HepG2 (cell line): ENCODE data around the gene MCC. TPM values are rescaled to one million over a fixed set of nuclear protein-coding genes. Genes with fewer than 3 reads are reported as not detected.

Experiments
- ASH2L ChIP-seq: fragments of 300-600, 200-600 bp; sonication (generic); IDR thresholded peaks from 2 replicates; pipeline ENCODE4 v1.7.0; 2017; ENCODE audit warnings: low read depth, mild to moderate bottlenecking, moderate library complexity, mixed read lengths, low read length; ENCODE audit not compliant: insufficient read length
- CBFB ChIP-seq: sonication (generic); formaldehyde crosslinking; IDR thresholded peaks from 2 replicates; pipeline ENCODE4 v1.4.0; 2020; ENCODE audit warnings: missing genetic modification reagents
- GZF1 ChIP-seq: sonication (generic); formaldehyde crosslinking; IDR thresholded peaks from 2 replicates; pipeline ENCODE4 v1.5.1; 2020; ENCODE audit warnings: mild to moderate bottlenecking, missing genetic modification reagents
- HNF4G ChIP-seq, 2 experiments: sonication (generic) in 1 of 2; formaldehyde crosslinking in 1 of 2; IDR thresholded peaks; 2 replicates each; pipeline versions ENCODE4 v1.4.0 to v1.6.1; 2011 to 2020; ENCODE audit warnings: borderline replicate concordance in 2 of 2, low read depth in 2 of 2, mild to moderate bottlenecking in 2 of 2, low read length in 1 of 2, missing genetic modification reagents in 1 of 2, moderate library complexity in 1 of 2
- IKZF4 ChIP-seq: sonication (generic); formaldehyde crosslinking; IDR thresholded peaks from 2 replicates; pipeline ENCODE4 v1.5.1; 2020; ENCODE audit warnings: borderline replicate concordance, mild to moderate bottlenecking, low read depth, missing genetic modification reagents; ENCODE audit errors: not compliant biosample characterization
- JUN ChIP-seq: sonication (generic); formaldehyde crosslinking; IDR thresholded peaks from 2 replicates; pipeline ENCODE4 v1.4.0; 2020; ENCODE audit warnings: mild to moderate bottlenecking, missing genetic modification reagents
- KDM3A ChIP-seq: IDR thresholded peaks from 2 replicates; pipeline ENCODE4 v1.6.1; 2018; ENCODE audit warnings: low read depth, missing compliant biosample characterization
- KDM4B ChIP-seq: sonication (generic); formaldehyde crosslinking; IDR thresholded peaks from 2 replicates; pipeline ENCODE4 v1.4.0; 2020; ENCODE audit warnings: missing genetic modification reagents
- MXI1 ChIP-seq: IDR thresholded peaks from 3 replicates; pipeline ENCODE4 v1.6.1; 2012; ENCODE audit warnings: low read depth, low read length, inconsistent platforms, borderline replicate concordance
- NR2F1 ChIP-seq, 2 experiments: fragments of 450-650 bp in 1 of 2; formaldehyde crosslinking in 1 of 2; IDR thresholded peaks; 2 replicates each; pipeline versions ENCODE4 v1.5.0 to v1.6.1; 2016 to 2020; ENCODE audit warnings: mild to moderate bottlenecking in 1 of 2, missing compliant biosample characterization in 1 of 2, missing genetic modification reagents in 1 of 2, moderate library complexity in 1 of 2
- PLRG1 ChIP-seq: fragments of 450-650 bp; conservative IDR thresholded peaks from 2 replicates; pipeline ENCODE4 v1.6.1; 2016
- RBM39 ChIP-seq: fragments of 200-400 bp; formaldehyde crosslinking; IDR thresholded peaks from one replicate; pipeline ENCODE4 v1.6.1; 2018; ENCODE audit warnings: antibody characterized with exemption, mild to moderate bottlenecking, low read depth, low read length; ENCODE audit not compliant: poor library complexity, severe bottlenecking
- SCMH1 ChIP-seq: sonication (generic); formaldehyde crosslinking; IDR thresholded peaks from 2 replicates; pipeline ENCODE4 v1.9.0; 2021; ENCODE audit warnings: missing genetic modification reagents, mild to moderate bottlenecking, borderline replicate concordance
- SRF ChIP-seq: IDR thresholded peaks from 2 replicates; pipeline ENCODE4 v1.6.1; 2011; ENCODE audit warnings: mild to moderate bottlenecking, low read depth, low read length, moderate library complexity
- ZBTB39 ChIP-seq: sonication (generic); formaldehyde crosslinking; IDR thresholded peaks from 2 replicates; pipeline ENCODE4 v1.5.0; 2020; ENCODE audit warnings: missing genetic modification reagents
- ZNF275 ChIP-seq: sonication (generic); formaldehyde crosslinking; IDR thresholded peaks from 2 replicates; pipeline ENCODE4 v1.8.0; 2022; ENCODE audit warnings: missing genetic modification reagents, mild to moderate bottlenecking, inconsistent platforms, borderline replicate concordance
- ZNF333 ChIP-seq: sonication (generic); formaldehyde crosslinking; IDR thresholded peaks from 2 replicates; pipeline ENCODE4 v1.4.0; 2020; ENCODE audit warnings: mild to moderate bottlenecking, missing genetic modification reagents, borderline replicate concordance
- ZNF776 ChIP-seq: sonication (generic); formaldehyde crosslinking; IDR thresholded peaks from 2 replicates; pipeline ENCODE4 v1.4.0; 2020; ENCODE audit warnings: mild to moderate bottlenecking, missing genetic modification reagents
- ZNF878 ChIP-seq: sonication (generic); formaldehyde crosslinking; IDR thresholded peaks from 2 replicates; pipeline ENCODE4 v1.8.1; 2023; ENCODE audit warnings: mild to moderate bottlenecking, missing genetic modification reagents, moderate library complexity
- polyA plus RNA-seq, 8 experiments: library from polyadenylated mRNA; depleted of rRNA in 3 of 8; stranded (reverse) in 7 of 8; unstranded in 1 of 8; fragments of >200 nt; fragmentation: Illumina TruSeq in 4 of 8; extraction: Trizol in 4 of 8; gene quantifications; 2 replicates each; pipeline versions ENCODE4 v1.2.1 to v1.2.3, GENCODE V29; 2011 to 2016; ENCODE audit warnings: low read depth in 4 of 8, missing spikeins in 1 of 8, mixed read lengths in 1 of 8; ENCODE audit not compliant: insufficient read depth in 1 of 8
- total RNA-seq, 5 experiments: library from RNA; depleted of rRNA; stranded (reverse); fragments of >200 nt; fragmentation: Illumina TruSeq; extraction: Trizol; gene quantifications; 2 replicates each; pipeline ENCODE4 v1.2.3, GENCODE V29; 2016; ENCODE audit warnings: low read depth in 1 of 5
- TF ChIP-seq, protein P1 (sequence below): sonication (generic); formaldehyde crosslinking; IDR thresholded peaks from 2 replicates; pipeline ENCODE4 v1.4.0; 2020; ENCODE audit warnings: missing genetic modification reagents, borderline replicate concordance
- TF ChIP-seq, protein P2 (sequence below): sonication (generic); formaldehyde crosslinking; IDR thresholded peaks from 2 replicates; pipeline ENCODE4 v1.5.0; 2020; ENCODE audit warnings: missing genetic modification reagents, mild to moderate bottlenecking, borderline replicate concordance
- TF ChIP-seq, protein P3 (sequence below): IDR thresholded peaks from 2 replicates; pipeline ENCODE4 v1.6.1; 2016

Gene MCC
- total and polyA plus RNA-seq, 2 of the 13 experiments (the other 11 are each of a cell fraction or from before 2014, with no cell fraction given): 0.55 to 2.4 TPM

DNA sequence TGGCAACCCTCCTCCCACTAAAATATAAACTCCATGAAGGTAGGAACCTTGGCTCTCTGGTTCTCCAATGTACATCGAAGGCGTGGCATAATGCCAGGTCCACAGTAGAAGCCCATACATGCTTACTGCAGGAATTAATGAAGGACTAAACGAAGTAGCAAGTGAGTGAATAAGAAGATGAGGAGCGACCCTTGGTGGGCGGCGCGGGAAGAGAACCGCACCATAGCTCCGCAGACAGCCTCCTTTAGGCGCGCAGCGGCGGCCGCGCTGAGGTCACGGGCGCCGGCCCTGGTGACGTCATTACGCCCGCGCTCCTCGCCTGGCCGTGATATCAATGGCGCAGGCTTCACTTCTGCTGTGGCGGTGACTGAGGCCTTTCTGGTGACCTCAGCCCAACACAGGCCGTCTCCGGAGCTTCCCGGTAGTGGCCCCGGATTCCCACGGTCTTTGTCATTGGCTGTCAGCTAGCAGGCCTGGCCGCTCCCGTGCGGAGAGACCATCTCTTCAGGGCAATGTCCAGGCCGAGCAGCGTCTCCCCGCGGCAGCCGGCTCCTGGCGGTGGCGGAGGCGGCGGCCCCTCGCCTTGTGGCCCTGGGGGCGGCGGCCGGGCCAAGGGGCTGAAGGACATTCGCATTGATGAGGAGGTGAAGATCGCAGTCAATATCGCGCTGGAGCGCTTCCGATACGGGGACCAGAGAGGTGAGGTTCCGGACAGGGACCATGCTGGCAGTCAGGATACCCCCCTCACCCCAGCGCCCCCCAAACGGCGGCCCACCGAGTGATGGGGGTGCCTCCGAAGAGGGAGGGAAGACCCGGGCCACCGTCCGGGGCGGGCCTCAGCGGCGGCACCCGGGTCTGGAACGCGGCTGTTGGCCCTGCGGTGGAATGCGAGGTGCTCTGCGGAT, 25.4 kb upstream of the MCC start, which contains the start of gene YTHDC2 (continued):
- peak; percentile 46 for TF ChIP-seq ASH2L
- no peak; the same call in 1 of the 2 replicates for TF ChIP-seq ZNF878 (CRISPR knock-in tag)
- no peak for TF ChIP-seq PLRG1
- peak; percentile 92 for TF ChIP-seq JUN
- TF ChIP-seq KDM3A (CRISPR knock-in tag): no peak
- TF ChIP-seq ZNF776: no peak
- peak in 1 of 2 experiments; percentile 43; a peak in 1 of 4 replicates for TF ChIP-seq NR2F1 (CRISPR knock-in tag; IDR thresholded peaks at IDR 0.05)
- TF ChIP-seq HNF4G (IDR thresholded peaks at IDR 0.05; ENCODE audit: borderline replicate concordance, low read depth, low read length): peak; percentile 39; the same call in 1 of the 2 replicates
- TF ChIP-seq HNF4G (CRISPR knock-in tag; IDR thresholded peaks at IDR 0.05; ENCODE audit: borderline replicate concordance, low read depth): no peak
- TF ChIP-seq, protein P1, sequence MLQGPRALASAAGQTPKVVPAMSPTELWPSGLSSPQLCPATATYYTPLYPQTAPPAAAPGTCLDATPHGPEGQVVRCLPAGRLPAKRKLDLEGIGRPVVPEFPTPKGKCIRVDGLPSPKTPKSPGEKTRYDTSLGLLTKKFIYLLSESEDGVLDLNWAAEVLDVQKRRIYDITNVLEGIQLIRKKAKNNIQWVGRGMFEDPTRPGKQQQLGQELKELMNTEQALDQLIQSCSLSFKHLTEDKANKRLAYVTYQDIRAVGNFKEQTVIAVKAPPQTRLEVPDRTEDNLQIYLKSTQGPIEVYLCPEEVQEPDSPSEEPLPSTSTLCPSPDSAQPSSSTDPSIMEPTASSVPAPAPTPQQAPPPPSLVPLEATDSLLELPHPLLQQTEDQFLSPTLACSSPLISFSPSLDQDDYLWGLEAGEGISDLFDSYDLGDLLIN (CRISPR knock-in tag): no peak
- no peak; the same call in 1 of the 2 replicates for TF ChIP-seq CBFB (CRISPR knock-in tag)
- TF ChIP-seq RBM39: no peak
- TF ChIP-seq GZF1 (CRISPR knock-in tag): no peak; the same call in 1 of the 2 replicates
- no peak for TF ChIP-seq ZBTB39 (CRISPR knock-in tag)
- TF ChIP-seq KDM4B (CRISPR knock-in tag): peak; percentile 77; the same call in 1 of the 2 replicates
- no peak for TF ChIP-seq ZNF333 (CRISPR knock-in tag)
- no peak for TF ChIP-seq IKZF4
- TF ChIP-seq, protein P2, sequence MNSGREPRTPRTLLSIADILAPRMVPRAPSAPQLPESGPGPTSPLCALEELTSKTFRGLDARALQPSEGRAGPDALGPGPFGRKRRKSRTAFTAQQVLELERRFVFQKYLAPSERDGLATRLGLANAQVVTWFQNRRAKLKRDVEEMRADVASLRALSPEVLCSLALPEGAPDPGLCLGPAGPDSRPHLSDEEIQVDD (CRISPR knock-in tag): peak; percentile 43; the same call in 1 of the 2 replicates
- peak; percentile 69; the same call in 1 of the 2 replicates for TF ChIP-seq ZNF275 (CRISPR knock-in tag)
- TF ChIP-seq SCMH1: no peak
- TF ChIP-seq, protein P3, sequence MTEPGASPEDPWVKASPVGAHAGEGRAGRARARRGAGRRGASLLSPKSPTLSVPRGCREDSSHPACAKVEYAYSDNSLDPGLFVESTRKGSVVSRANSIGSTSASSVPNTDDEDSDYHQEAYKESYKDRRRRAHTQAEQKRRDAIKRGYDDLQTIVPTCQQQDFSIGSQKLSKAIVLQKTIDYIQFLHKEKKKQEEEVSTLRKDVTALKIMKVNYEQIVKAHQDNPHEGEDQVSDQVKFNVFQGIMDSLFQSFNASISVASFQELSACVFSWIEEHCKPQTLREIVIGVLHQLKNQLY: no peak
- TF ChIP-seq SRF: no peak
- no peak for TF ChIP-seq MXI1
